ENCODE data around the gene SMYD2. TPM values are rescaled to one million over a fixed set of nuclear protein-coding genes. Genes with fewer than 3 reads are reported as not detected.

SMYD2 gene
- total and polyA plus RNA-seq, 2 of the 8 experiments (the other 6 are each of a cell fraction or from before 2014, with no cell fraction given) = 3.0 to 5.2 TPM

DNA sequence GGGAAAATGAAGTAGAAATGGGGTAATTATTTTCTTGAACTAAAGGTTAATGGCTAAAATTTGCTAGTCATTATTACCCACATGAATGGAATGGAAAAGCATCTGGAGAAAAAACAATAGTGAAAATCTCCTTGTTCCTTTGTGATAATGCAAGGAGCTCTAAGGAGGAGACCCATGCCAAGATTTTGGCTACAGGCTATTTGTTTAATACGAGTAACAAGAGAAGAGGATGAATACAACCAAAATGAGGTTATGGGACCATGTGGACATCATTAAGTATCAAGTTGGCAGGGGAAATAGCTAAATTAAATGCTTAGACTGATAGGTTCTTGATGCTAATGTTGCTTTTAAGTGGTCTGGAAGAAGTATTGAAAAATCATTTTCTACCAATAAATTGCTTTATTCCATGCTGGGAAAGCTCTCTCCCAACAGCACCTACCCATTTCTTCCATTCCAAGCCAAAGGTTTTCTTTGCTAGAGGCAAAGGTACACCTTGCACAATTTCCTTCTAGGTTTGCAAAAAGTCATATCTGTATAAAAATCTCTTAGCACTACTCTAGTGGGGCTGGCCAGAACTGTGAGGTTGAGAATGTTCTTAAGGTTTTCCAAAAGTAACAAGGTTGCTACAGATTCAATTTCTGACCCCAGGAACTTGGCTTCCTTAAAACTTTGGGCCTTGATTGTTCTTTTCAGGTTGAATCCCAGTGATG lies 100.2 kb downstream of the SMYD2 start (continued):
- TF ChIP-seq, protein P1, sequence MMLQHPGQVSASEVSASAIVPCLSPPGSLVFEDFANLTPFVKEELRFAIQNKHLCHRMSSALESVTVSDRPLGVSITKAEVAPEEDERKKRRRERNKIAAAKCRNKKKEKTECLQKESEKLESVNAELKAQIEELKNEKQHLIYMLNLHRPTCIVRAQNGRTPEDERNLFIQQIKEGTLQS (IDR thresholded peaks at IDR 0.05; ENCODE audit: insufficient read depth, low read depth, low read length) = no peak
- TF ChIP-seq SIRT6 (IDR thresholded peaks at IDR 0.05; ENCODE audit: low read length) (no peak), POLR2AphosphoS5 (IDR thresholded peaks at IDR 0.05; ENCODE audit: low read depth, low read length) (no peak)

Measured in H1 (cell line).